ACC112 (cell line): ENCODE results near the gene SORBS2.

ENCODE experiments used
- H2AFZ ChIP-seq: fragments of 200-600 bp; sonication (generic); one replicate; pipeline ENCODE4 v1.6.0; 2017; ENCODE audit warnings: antibody characterized with exemption, low read length; ENCODE audit not compliant: unreplicated experiment
- H3K27ac ChIP-seq: fragments of 200-600 bp; sonication (generic); 2 replicates; pipeline ENCODE4 v1.5.1; 2014; ENCODE audit warnings: low read depth, mild to moderate bottlenecking, antibody characterized with exemption, low read length, moderate library complexity
- H3K27me3 ChIP-seq: fragments of 200-600 bp; sonication (generic); 2 replicates; pipeline ENCODE4 v1.6.1; 2014; ENCODE audit warnings: mild to moderate bottlenecking, antibody characterized with exemption, low read length, moderate library complexity, mixed read lengths; ENCODE audit not compliant: insufficient read depth
- H3K36me3 ChIP-seq: fragments of 200-600 bp; sonication (generic); 2 replicates; pipeline ENCODE4 v1.6.1; 2016; ENCODE audit warnings: mild to moderate bottlenecking, antibody characterized with exemption, low read length, moderate library complexity, mixed read lengths; ENCODE audit not compliant: insufficient read depth
- H3K4me1 ChIP-seq: fragments of 200-600 bp; sonication (generic); one replicate; pipeline ENCODE4 v1.6.1; 2016; ENCODE audit warnings: low read length, mixed read lengths; ENCODE audit not compliant: insufficient read depth, unreplicated experiment, control insufficient read depth
- H3K4me3 ChIP-seq: fragments of 200-600 bp; sonication (generic); 2 replicates; pipeline ENCODE4 v1.5.1; 2014; ENCODE audit warnings: mild to moderate bottlenecking, low read depth, low read length
- H3K79me2 ChIP-seq: fragments of 200-600 bp; sonication (generic); one replicate; pipeline ENCODE4 v1.6.0; 2016; ENCODE audit warnings: low read length; ENCODE audit not compliant: control insufficient read depth, unreplicated experiment, insufficient read depth

SORBS2 gene

GRCh38 chr4:185697488-185697887, 114.5 kb downstream of the SORBS2 start:
- no peak overlapping the region for H3K27ac ChIP-seq
- H3K4me3 ChIP-seq: no peak overlapping the region
- no peaks in the 10 kb centered on the region for H3K27me3 ChIP-seq

GRCh38 chr4:185695743-185696142, 116.3 kb downstream of the SORBS2 start:
- H3K27me3 ChIP-seq: no peaks in the 10 kb centered on the region
- no peak overlapping the region for H2AFZ ChIP-seq
- no peak overlapping the region for H3K4me3 ChIP-seq
- H3K36me3 ChIP-seq: no peaks in the 10 kb centered on the region; the same call in 1 of the 2 replicates
- H3K27ac ChIP-seq: no peak overlapping the region
- H3K4me1 ChIP-seq: no peaks in the 10 kb centered on the region
- H3K79me2 ChIP-seq: no peaks in the 10 kb centered on the region

More at GRCh38 chr4:185697488-185697887, 114.5 kb downstream of the SORBS2 start:
- no peaks in the 10 kb centered on the region for H3K79me2 ChIP-seq
- no peaks in the 10 kb centered on the region; the same call in 1 of the 2 replicates for H3K36me3 ChIP-seq
- no peak overlapping the region for H2AFZ ChIP-seq
- no peaks in the 10 kb centered on the region for H3K4me1 ChIP-seq

- no peak overlapping the region for H3K27ac ChIP-seq
- H3K27me3 ChIP-seq: no peaks in the 10 kb centered on the region
- no peaks in the 10 kb centered on the region for H3K79me2 ChIP-seq
- no peaks in the 10 kb centered on the region for H3K4me1 ChIP-seq
- no peaks in the 10 kb centered on the region; the same call in 1 of the 2 replicates for H3K36me3 ChIP-seq
- H2AFZ ChIP-seq: no peak overlapping the region
- no peak overlapping the region for H3K4me3 ChIP-seq
Measured at GRCh38 chr4:185693548-185694215, 118.3 kb downstream of the SORBS2 start.

- Histone ChIP-seq H3K79me2 (no peaks in the 10 kb centered on the region), H3K27me3 (no peaks in the 10 kb centered on the region), H2AFZ (no peak overlapping the region), H3K4me3 (no peak overlapping the region), H3K27ac (no peak overlapping the region), H3K36me3 (no peaks in the 10 kb centered on the region; the same call in 1 of the 2 replicates), H3K4me1 (no peaks in the 10 kb centered on the region)
Measured at GRCh38 chr4:185689407-185689806, 122.6 kb downstream of the SORBS2 start.

- Histone ChIP-seq H3K4me3 (no peak overlapping the region), H2AFZ (no peak overlapping the region), H3K27me3 (no peaks in the 10 kb centered on the region), H3K27ac (no peak overlapping the region), H3K4me1 (peaks cover 8% of the 10 kb centered on the region), H3K79me2 (no peaks in the 10 kb centered on the region), H3K36me3 (no peaks in the 10 kb centered on the region)
Measured at GRCh38 chr4:185685804-185686203, 126.2 kb downstream of the SORBS2 start.

GRCh38 chr4:185683896-185684295, 128.1 kb downstream of the SORBS2 start:
- no peaks in the 10 kb centered on the region for H3K79me2 ChIP-seq
- peaks cover 8% of the 10 kb centered on the region for H3K4me1 ChIP-seq
- H3K27ac ChIP-seq: no peak overlapping the region
- no peaks in the 10 kb centered on the region for H3K36me3 ChIP-seq
- H2AFZ ChIP-seq: no peak overlapping the region
- no peak overlapping the region for H3K4me3 ChIP-seq
- H3K27me3 ChIP-seq: no peaks in the 10 kb centered on the region

- Histone ChIP-seq H3K4me1 (peaks cover 8% of the 10 kb centered on the region), H3K79me2 (no peaks in the 10 kb centered on the region), H3K4me3 (no peak overlapping the region), H3K27ac (no peak overlapping the region), H2AFZ (no peak overlapping the region), H3K36me3 (no peaks in the 10 kb centered on the region), H3K27me3 (no peaks in the 10 kb centered on the region)
Measured at GRCh38 chr4:185683222-185683621, 128.8 kb downstream of the SORBS2 start.

- Histone ChIP-seq H3K79me2 (no peaks in the 10 kb centered on the region), H2AFZ (no peak overlapping the region), H3K27me3 (no peaks in the 10 kb centered on the region), H3K4me3 (peak overlapping the region; percentile 31; the same call in 1 of the 2 replicates), H3K27ac (peak overlapping the region; percentile 64), H3K36me3 (no peaks in the 10 kb centered on the region), H3K4me1 (peaks cover 8% of the 10 kb centered on the region)
Measured at GRCh38 chr4:185682236-185682635, 129.8 kb downstream of the SORBS2 start.

- no peaks in the 10 kb centered on the region for H3K27me3 ChIP-seq
- H2AFZ ChIP-seq: no peak overlapping the region
- H3K4me1 ChIP-seq: peaks cover 8% of the 10 kb centered on the region
- H3K36me3 ChIP-seq: no peaks in the 10 kb centered on the region
- H3K27ac ChIP-seq: peak overlapping the region; percentile 64
- H3K4me3 ChIP-seq: no peak overlapping the region
- H3K79me2 ChIP-seq: no peaks in the 10 kb centered on the region
Measured at GRCh38 chr4:185681604-185682003, 130.4 kb downstream of the SORBS2 start.

- no peaks in the 10 kb centered on the region for H3K79me2 ChIP-seq
- H3K4me3 ChIP-seq: no peak overlapping the region
- no peaks in the 10 kb centered on the region for H3K36me3 ChIP-seq
- H2AFZ ChIP-seq: no peak overlapping the region
- peaks cover 8% of the 10 kb centered on the region for H3K4me1 ChIP-seq
- H3K27ac ChIP-seq: no peak overlapping the region
- H3K27me3 ChIP-seq: no peaks in the 10 kb centered on the region
Measured at GRCh38 chr4:185680617-185681016, 131.4 kb downstream of the SORBS2 start.

- H2AFZ ChIP-seq: no peak overlapping the region
Measured at GRCh38 chr4:185679523-185679922, 132.5 kb downstream of the SORBS2 start.

More at GRCh38 chr4:185679523-185679922, 132.5 kb downstream of the SORBS2 start:
- no peaks in the 10 kb centered on the region for H3K36me3 ChIP-seq
- peaks cover 8% of the 10 kb centered on the region for H3K4me1 ChIP-seq
- no peak overlapping the region for H3K4me3 ChIP-seq
- no peak overlapping the region for H3K27ac ChIP-seq
- H3K27me3 ChIP-seq: no peaks in the 10 kb centered on the region
- no peaks in the 10 kb centered on the region for H3K79me2 ChIP-seq
